Esophagus squamous epithelium (tissue), 5 donors: Measurements from ENCODE around the gene SAXO2. TPM values are rescaled to one million over a fixed set of nuclear protein-coding genes. Genes with fewer than 3 reads are reported as not detected.
"Not testable (repeated sequence)": the region's sequence is repeated elsewhere in the genome, so short reads cannot be mapped to it uniquely, and the experiment has no call there.

Experiments
- DNase-seq: peaks from one replicate; lab custom pipeline; 2025; lab: John Stamatoyannopoulos, UW
- H3K27ac ChIP-seq, 4 donors: fragments of 200-600 bp; sonication (generic); one replicate each; pipeline ENCODE4 v1.5.1; 2016 to 2019; ENCODE audit warnings: mild to moderate bottlenecking in 1 of 4
- H3K27me3 ChIP-seq, 4 donors: fragments of 200-600 bp; sonication (generic); 1 replicate in 3 of 4; 2 replicates in 1 of 4; pipeline versions ENCODE4 v1.5.1 to v1.6.0; 2017 to 2021; ENCODE audit warnings: antibody characterized with exemption in 1 of 4
- H3K36me3 ChIP-seq, 3 donors: fragments of 200-600 bp; sonication (generic); one replicate each; pipeline ENCODE4 v1.5.1; 2016 to 2019
- H3K4me1 ChIP-seq, 3 donors: fragments of 200-600 bp; sonication (generic); one replicate each; pipeline ENCODE4 v1.5.1; 2017 to 2019
- H3K4me3 ChIP-seq, 4 donors: fragments of 200-600 bp; sonication (generic); 1 replicate in 3 of 4; 2 replicates in 1 of 4; pipeline ENCODE4 v1.5.1; 2016 to 2019; ENCODE audit warnings: mild to moderate bottlenecking in 2 of 4, moderate library complexity in 1 of 4
- H3K9me3 ChIP-seq, 3 donors: fragments of 200-600 bp; sonication (generic); one replicate each; pipeline ENCODE4 v1.5.1; 2016 to 2019
- CTCF ChIP-seq, 6 experiments: fragments of 450-650 bp in 4 of 6; fragments of 200-600 bp in 2 of 6; sonication (generic) in 2 of 6; IDR thresholded peaks; one replicate each; pipeline ENCODE4 v1.5.1; 2016 to 2019; ENCODE audit warnings: antibody characterized with exemption in 6 of 6, mild to moderate bottlenecking in 4 of 6, moderate library complexity in 4 of 6
- POLR2A ChIP-seq, 4 donors: fragments of 450-650 bp; IDR thresholded peaks; one replicate each; pipeline ENCODE4 v1.6.1; 2017; ENCODE audit warnings: antibody characterized with exemption in 4 of 4, mild to moderate bottlenecking in 4 of 4, moderate library complexity in 3 of 4
- WGBS, 2 donors: methylation state at CpG; one replicate each; pipeline ENCODE4 v1.1.5; 2018; 5-methylcytosine and 5-hydroxymethylcytosine counted together
- intact Hi-C: fragments of 100-400 bp; cut with DNase I; formaldehyde crosslinking; loops from one replicate; pipeline ENCODE4 v1.15.0; 2022
- total RNA-seq, 4 donors: library from RNA; depleted of rRNA; stranded (reverse); fragments of >200 nt; gene quantifications; one replicate each; pipeline ENCODE4 v1.1.0, GENCODE V29; 2016
- donor health status: DM: yes; HTN: yes; CAD: no.

SAXO2 gene
- total RNA-seq, result 1 to 10 TPM in 1 of 4 donors, not detected in 3; 1.5 TPM

- Histone ChIP-seq H3K4me1 (peaks cover 12 to 48% (median 14%) of the 10 kb centered on the region in 3 donors), H3K36me3 (peaks cover 0 to 25% (median 0%) of the 10 kb centered on the region in 3 donors), H3K27me3 (no peaks in the 10 kb centered on the region), H3K9me3 (no peaks in the 10 kb centered on the region), H3K4me3 (peak within 1 kb of the TSS; percentile 74 to 97 (median 90)), H3K27ac (peak within 1 kb of the TSS; percentile 78 to 91 (median 86))
- 0% methylated on average over 3 of the region's 57 CpGs; no CpG with 5 or more reads in 1 of the 2 donors for WGBS, 2 donors
- intact Hi-C loops, result no loop called here
- peak; percentile 79 for DNase-seq
- peak in 2 of 4 donors; percentile 40 to 59 for TF ChIP-seq POLR2A (IDR thresholded peaks at IDR 0.05)
- TF ChIP-seq CTCF (IDR thresholded peaks at IDR 0.05), result no peak
Measured at GRCh38 chr15:82262422-82263026, at the start of gene SAXO2, which contains the start of gene EFL1. TSS of gene SAXO2 (plus strand) at chr15:82262818. CDS start at chr15:82262880, 62 bp downstream. TSS of gene EFL1 (minus strand) at chr15:82262734. CDS start at chr15:82261778, 956 bp downstream.

- 83 to 87% methylated on average over 2 of the region's 2 CpGs for WGBS, 2 donors
- H3K9me3 ChIP-seq, H3K27me3 ChIP-seq, H3K4me3 ChIP-seq, H3K27ac ChIP-seq, DNase-seq, H3K4me1 ChIP-seq, intact Hi-C loops: not testable (repeated sequence)
- peaks cover 0 to 65% (median 0%) of the 10 kb centered on the region in 3 donors for H3K36me3 ChIP-seq
Measured at GRCh38 chr15:82216092-82216491, 46.5 kb upstream of the SAXO2 start.

- H3K9me3 ChIP-seq, H3K27ac ChIP-seq, DNase-seq, H3K27me3 ChIP-seq, H3K4me3 ChIP-seq, H3K4me1 ChIP-seq, intact Hi-C loops: not testable (repeated sequence)
- peaks cover 0 to 54% (median 0%) of the 10 kb centered on the region in 3 donors for H3K36me3 ChIP-seq
- WGBS, 2 donors, result 83 to 89% methylated on average over 2 of the region's 2 CpGs
- TF ChIP-seq CTCF (IDR thresholded peaks at IDR 0.05), result peak in 1 of 6 experiments; percentile 29
Measured at GRCh38 chr15:82221535-82221934, 41.1 kb upstream of the SAXO2 start.

GRCh38 chr15:82228750-82229149, 33.9 kb upstream of the SAXO2 start:
- Histone ChIP-seq H3K4me3 (no peak overlapping the region), H3K36me3 (peaks cover 0 to 71% (median 0%) of the 10 kb centered on the region in 3 donors), H3K27me3 (no peaks in the 10 kb centered on the region), H3K4me1 (no peaks in the 10 kb centered on the region), H3K9me3 (no peaks in the 10 kb centered on the region), H3K27ac (no peak overlapping the region)
- 77 to 83% methylated on average over 1 of the region's 1 CpG for WGBS, 2 donors
- TF ChIP-seq CTCF (IDR thresholded peaks at IDR 0.05), result no peak
- no peak for TF ChIP-seq POLR2A (IDR thresholded peaks at IDR 0.05)
- intact Hi-C loops, result no loop called here
- DNase-seq, result no peak

- Histone ChIP-seq H3K4me3 (no peak overlapping the region), H3K27ac (no peak overlapping the region), H3K27me3 (no peaks in the 10 kb centered on the region), H3K4me1 (no peaks in the 10 kb centered on the region), H3K9me3 (no peaks in the 10 kb centered on the region), H3K36me3 (peaks cover 0 to 57% (median 0%) of the 10 kb centered on the region in 3 donors)
- WGBS, 2 donors, result 33 to 40% methylated on average over 2 of the region's 2 CpGs
- TF ChIP-seq CTCF (IDR thresholded peaks at IDR 0.05) (no peak), POLR2A (IDR thresholded peaks at IDR 0.05) (no peak)
- intact Hi-C loops, result no loop called here
- DNase-seq, result no peak
Measured at GRCh38 chr15:82231233-82231632, 31.4 kb upstream of the SAXO2 start.
